Brain microvascular endothelial cell (primary cell): Measurements from ENCODE around the gene ANLN.
A peak's percentile ranks its signal among the peaks of the same experiment; 100 is the strongest.

Source experiments
- DNase-seq: peaks from one replicate; pipeline ENCODE4 v3.0.0-alpha.2; 2020
- H3K27ac ChIP-seq: fragments of 250-450 bp; sonication (Bioruptor Pico); 2 replicates; pipeline ENCODE4 v1.5.1; 2020; ENCODE audit warnings: mild to moderate bottlenecking, moderate library complexity
- H3K27me3 ChIP-seq: fragments of 250-450 bp; sonication (Bioruptor Pico); replicated peaks from 2 replicates; pipeline ENCODE4 v1.5.1; 2020; ENCODE audit warnings: mild to moderate bottlenecking
- H3K36me3 ChIP-seq: fragments of 250-450 bp; sonication (Bioruptor Pico); replicated peaks from 2 replicates; pipeline ENCODE4 v1.5.1; 2020; ENCODE audit warnings: mild to moderate bottlenecking
- H3K4me3 ChIP-seq: 2 replicates; pipeline ENCODE4 v1.5.1; 2011; ENCODE audit warnings: low read depth, mild to moderate bottlenecking, control low read depth, low read length, moderate library complexity
- CTCF ChIP-seq: IDR thresholded peaks from 2 replicates; pipeline ENCODE4 v1.5.1; 2011; ENCODE audit warnings: low read depth, mild to moderate bottlenecking, moderate library complexity, low read length, control low read depth, inconsistent platforms; ENCODE audit errors: missing control alignments
- in situ Hi-C: cut with HindIII; loops from 2 replicates; pipeline ENCODE4 v1.10.0; 2017; ENCODE audit warnings: low sequenced_read_pairs, low pct_ligation_motif_present

ANLN gene

GRCh38 chr7:36439624-36440023, 50.0 kb downstream of the ANLN start:
- Histone ChIP-seq H3K27me3 (no peaks in the 10 kb centered on the region), H3K4me3 (no peak overlapping the region), H3K27ac (no peak overlapping the region), H3K36me3 (no peaks in the 10 kb centered on the region)
- DNase-seq = no peak
- TF ChIP-seq CTCF = no peak
- in situ Hi-C loops = no loop called here

GRCh38 chr7:36440880-36441279, 51.2 kb downstream of the ANLN start:
- H3K27me3 ChIP-seq = no peaks in the 10 kb centered on the region
- no peak overlapping the region for H3K27ac ChIP-seq
- H3K4me3 ChIP-seq = no peak overlapping the region
- no peaks in the 10 kb centered on the region for H3K36me3 ChIP-seq
- no peak for DNase-seq
- TF ChIP-seq CTCF = no peak
- in situ Hi-C loops = no loop called here

- Histone ChIP-seq H3K4me3 (no peak overlapping the region), H3K27me3 (no peaks in the 10 kb centered on the region), H3K27ac (no peak overlapping the region), H3K36me3 (no peaks in the 10 kb centered on the region)
- no peak for TF ChIP-seq CTCF
- in situ Hi-C loops = no loop called here
- no peak for DNase-seq
Measured at GRCh38 chr7:36441344-36442022, 51.8 kb downstream of the ANLN start.

GRCh38 chr7:36448781-36449379, 59.2 kb downstream of the ANLN start:
- TF ChIP-seq CTCF = no peak
- in situ Hi-C loops = no loop called here
- H3K4me3 ChIP-seq = no peak overlapping the region
- DNase-seq = peak; percentile 25
- no peaks in the 10 kb centered on the region for H3K27me3 ChIP-seq
- peak overlapping the region; percentile 32 for H3K27ac ChIP-seq
- no peaks in the 10 kb centered on the region for H3K36me3 ChIP-seq

GRCh38 chr7:36449685-36450084, 60.0 kb downstream of the ANLN start:
- in situ Hi-C loops = no loop called here
- no peak overlapping the region for H3K4me3 ChIP-seq
- H3K27me3 ChIP-seq = no peaks in the 10 kb centered on the region
- H3K27ac ChIP-seq = no peak overlapping the region
- no peaks in the 10 kb centered on the region for H3K36me3 ChIP-seq
- no peak for TF ChIP-seq CTCF
- no peak for DNase-seq

- no peak for DNase-seq
- no peak overlapping the region for H3K4me3 ChIP-seq
- H3K27me3 ChIP-seq = no peaks in the 10 kb centered on the region
- in situ Hi-C loops = no loop called here
- TF ChIP-seq CTCF = no peak
- no peaks in the 10 kb centered on the region for H3K36me3 ChIP-seq
- no peak overlapping the region for H3K27ac ChIP-seq
Measured at GRCh38 chr7:36453769-36454168, 64.1 kb downstream of the ANLN start.
